Keratinocyte (primary cell): ENCODE results near the gene BCL2. TPM values are rescaled to one million over a fixed set of nuclear protein-coding genes. Genes with fewer than 3 reads are reported as not detected.

Experiments
- DNase-seq: peaks from one replicate; pipeline ENCODE4 v3.0.0-alpha.2; 2011; ENCODE audit warnings: low read depth, missing footprints, low spot score
- FAIRE-seq: peaks from 2 replicates; lab custom pipeline; 2011; peaks lifted over from hg19 to GRCh38; lab: Jason Lieb, UNC
- H2AFZ ChIP-seq: 2 replicates; pipeline ENCODE4 v1.6.0; 2012; ENCODE audit warnings: low read length, control low read depth, inconsistent platforms; ENCODE audit not compliant: control insufficient read depth
- H3K27ac ChIP-seq: 2 replicates; pipeline ENCODE4 v1.5.1; 2011; ENCODE audit warnings: low read length; ENCODE audit not compliant: control insufficient read depth, insufficient read depth
- H3K27me3 ChIP-seq: 3 replicates; pipeline ENCODE4 v1.6.0; 2011; ENCODE audit warnings: low read length; ENCODE audit not compliant: control insufficient read depth, insufficient read depth; ENCODE audit errors: extremely low read depth
- H3K36me3 ChIP-seq, 2 experiments: 2 replicates in 1 of 2; 3 replicates in 1 of 2; pipeline ENCODE4 v1.5.1; 2011; ENCODE audit warnings: low read length in 2 of 2, mild to moderate bottlenecking in 1 of 2; ENCODE audit not compliant: control insufficient read depth in 2 of 2, insufficient read depth in 2 of 2; ENCODE audit errors: extremely low read depth in 1 of 2
- H3K4me1 ChIP-seq: 3 replicates; pipeline ENCODE4 v1.5.1; 2011; ENCODE audit warnings: low read length; ENCODE audit not compliant: control insufficient read depth, insufficient read depth; ENCODE audit errors: extremely low read depth
- H3K4me2 ChIP-seq: 3 replicates; pipeline ENCODE4 v1.6.0; 2011; ENCODE audit warnings: low read depth, low read length; ENCODE audit not compliant: control insufficient read depth, insufficient read depth; ENCODE audit errors: extremely low read depth
- H3K4me3 ChIP-seq, 3 experiments: fragments of 200-600 bp in 1 of 3; sonication (generic) in 1 of 3; 2 replicates in 2 of 3; 3 replicates in 1 of 3; pipeline ENCODE4 v1.5.1; 2011 to 2016; ENCODE audit warnings: low read length in 3 of 3, mild to moderate bottlenecking in 3 of 3, control low read depth in 2 of 3, inconsistent platforms in 1 of 3, low read depth in 1 of 3, mixed read lengths in 1 of 3, mixed run types in 1 of 3, moderate library complexity in 1 of 3; ENCODE audit not compliant: control insufficient read depth in 2 of 3, insufficient read depth in 2 of 3; ENCODE audit errors: extremely low read depth in 1 of 3
- H3K79me2 ChIP-seq: 2 replicates; pipeline ENCODE4 v1.6.0; 2012; ENCODE audit warnings: low read length; ENCODE audit not compliant: control insufficient read depth, insufficient read depth
- H3K9ac ChIP-seq: 3 replicates; pipeline ENCODE4 v1.6.0; 2011; ENCODE audit warnings: low read length; ENCODE audit not compliant: control insufficient read depth, insufficient read depth; ENCODE audit errors: extremely low read depth
- H3K9me1 ChIP-seq: 3 replicates; pipeline ENCODE4 v1.6.0; 2011; ENCODE audit warnings: low read length; ENCODE audit not compliant: control insufficient read depth, insufficient read depth; ENCODE audit errors: extremely low read depth
- H3K9me3 ChIP-seq: 2 replicates; pipeline ENCODE4 v1.5.1; 2012; ENCODE audit warnings: low read depth, low read length; ENCODE audit not compliant: control insufficient read depth
- H4K20me1 ChIP-seq: 3 replicates; pipeline ENCODE4 v1.6.0; 2011; ENCODE audit warnings: low read length; ENCODE audit not compliant: control insufficient read depth, insufficient read depth; ENCODE audit errors: extremely low read depth
- CTCF ChIP-seq, 3 experiments: IDR thresholded peaks in 1 of 3; conservative IDR thresholded peaks in 1 of 3; optimal IDR thresholded peaks in 1 of 3; 2 replicates in 2 of 3; 3 replicates in 1 of 3; pipeline versions ENCODE3 to v1.5.1; 2011; ENCODE audit warnings: low read length in 3 of 3, mild to moderate bottlenecking in 3 of 3, moderate library complexity in 2 of 3, control low read depth in 1 of 3, inconsistent platforms in 1 of 3; ENCODE audit not compliant: insufficient read depth in 2 of 3; ENCODE audit errors: extremely low read depth in 1 of 3
- EZH2 ChIP-seq: IDR thresholded peaks from one replicate; pipeline ENCODE4 v1.6.1; 2012; ENCODE audit warnings: inconsistent platforms, mild to moderate bottlenecking, low read length, moderate library complexity
- dilution Hi-C: fragments of 300-500 bp; cut with MboI; formaldehyde crosslinking; loops from one replicate; pipeline ENCODE4 v1.7.0; 2020; ENCODE audit warnings: low sequenced_read_pairs; ENCODE audit not compliant: extremely low pct_ligation_motif_present
- polyA plus RNA-seq, 5 experiments: library from polyadenylated mRNA; depleted of rRNA in 3 of 5; stranded (reverse) in 3 of 5; stranded (forward) in 1 of 5; unstranded in 1 of 5; fragments of >200 nt; gene quantifications; 1 replicate in 1 of 5; 2 replicates in 3 of 5; 3 replicates in 1 of 5; pipeline versions ENCODE4 v1.2.1 to v1.2.3, GENCODE V29; 2011 to 2012; ENCODE audit warnings: missing spikeins in 2 of 5, low read depth in 1 of 5, low replicate concordance in 1 of 5

BCL2 gene
- polyA plus RNA-seq, 1 donor (not counting 4 experiments of a cell fraction or from before 2014, with no cell fraction given) = 0.30 TPM

DNA sequence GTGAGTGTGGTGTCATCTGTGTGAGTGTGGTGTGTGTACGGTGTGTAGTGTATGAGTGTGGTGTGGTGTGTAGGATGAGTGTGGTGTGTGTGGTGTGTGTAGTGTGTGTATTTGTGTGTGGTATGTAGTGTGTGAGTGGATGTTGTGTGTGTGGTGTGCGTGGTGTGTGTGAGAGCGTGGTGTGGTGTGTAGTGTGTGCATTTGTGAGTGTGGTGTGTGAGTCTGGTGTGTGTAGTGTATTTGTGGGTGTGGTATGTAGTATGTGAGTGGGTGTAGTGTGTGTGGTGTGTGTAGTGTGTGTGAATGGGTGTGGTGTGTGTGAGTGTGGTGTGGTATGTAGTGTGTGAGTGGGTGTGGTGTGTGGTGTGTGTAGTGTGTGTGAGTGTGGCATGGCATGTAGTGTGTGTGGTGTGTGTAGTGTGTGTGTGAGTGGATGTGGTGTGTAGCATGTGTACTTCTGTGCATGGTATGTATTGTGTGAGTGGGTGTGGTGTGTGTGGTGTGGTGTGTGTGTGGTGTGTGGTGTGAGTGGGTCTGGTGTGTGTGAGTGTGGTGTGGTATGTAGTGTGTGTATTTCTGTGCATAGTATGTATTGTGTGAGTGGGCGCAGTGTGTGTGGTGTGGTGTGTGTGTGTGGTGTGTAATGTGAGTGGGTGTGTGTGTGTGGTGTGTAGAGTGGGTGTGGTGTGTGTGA is 227.8 kb downstream of the BCL2 start:
- peak; percentile 70 for FAIRE-seq
- Histone ChIP-seq H2AFZ (no peak overlapping the region), H3K4me3 (no peak overlapping the region)

DNA sequence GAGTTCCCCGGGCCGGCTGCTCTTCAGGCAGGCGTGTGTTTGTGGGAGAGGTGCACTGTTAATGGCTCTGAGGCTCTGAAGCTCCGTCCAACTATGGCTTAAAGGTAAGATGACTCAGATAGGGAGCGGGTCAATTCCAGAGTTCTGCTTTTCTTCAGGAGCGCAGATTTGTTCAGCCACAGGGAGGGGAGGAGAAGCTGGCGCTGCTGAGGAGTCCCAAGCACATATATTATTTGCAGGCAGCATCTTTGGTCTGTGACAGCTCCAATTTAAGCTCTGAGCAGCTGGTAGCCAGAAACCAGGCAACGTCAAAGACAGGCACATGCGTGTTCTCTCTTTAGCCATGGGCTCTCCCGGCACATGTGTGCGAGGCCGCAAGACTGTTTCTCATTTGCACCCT is 229.2 kb downstream of the BCL2 start:
- FAIRE-seq (no peak), DNase-seq (no peak)
- Histone ChIP-seq H3K27ac (no peak overlapping the region), H3K9ac (no peak overlapping the region), H3K79me2 (no peaks in the 10 kb centered on the region), H3K4me2 (no peak overlapping the region), H3K36me3 (no peaks in the 10 kb centered on the region), H3K4me1 (no peaks in the 10 kb centered on the region), H3K9me3 (no peaks in the 10 kb centered on the region), H2AFZ (no peak overlapping the region), H3K27me3 (no peaks in the 10 kb centered on the region), H4K20me1 (no peaks in the 10 kb centered on the region), H3K9me1 (no peaks in the 10 kb centered on the region), H3K4me3 (no peak overlapping the region)
- dilution Hi-C loops = no loop called here
- TF ChIP-seq CTCF (optimal IDR thresholded peaks at IDR 0.05 in 1 of 3, IDR thresholded peaks at IDR 0.05 in 1 of 3, conservative IDR thresholded peaks at IDR 0.05 in 1 of 3; ENCODE audit: extremely low read depth in 1 of 3, insufficient read depth in 2 of 3, low read length in 3 of 3) (no peak), EZH2 (no peak)

More for the DNA sequence above, 227.8 kb downstream of the BCL2 start:
- H3K79me2 ChIP-seq = no peaks in the 10 kb centered on the region
- no peaks in the 10 kb centered on the region for H3K36me3 ChIP-seq
- TF ChIP-seq EZH2 (no peak), CTCF (optimal IDR thresholded peaks at IDR 0.05 in 1 of 3, IDR thresholded peaks at IDR 0.05 in 1 of 3, conservative IDR thresholded peaks at IDR 0.05 in 1 of 3; ENCODE audit: extremely low read depth in 1 of 3, insufficient read depth in 2 of 3, low read length in 3 of 3) (no peak)
- DNase-seq = no peak
- H4K20me1 ChIP-seq = no peaks in the 10 kb centered on the region
- H3K27ac ChIP-seq = no peak overlapping the region
- H3K27me3 ChIP-seq = peaks cover 3% of the 10 kb centered on the region
- H3K4me1 ChIP-seq = no peaks in the 10 kb centered on the region
- dilution Hi-C loops = no loop called here
- no peak overlapping the region for H3K9ac ChIP-seq
- no peak overlapping the region for H3K4me2 ChIP-seq
- no peaks in the 10 kb centered on the region for H3K9me1 ChIP-seq
- no peaks in the 10 kb centered on the region for H3K9me3 ChIP-seq
